ENCODE measurements around the gene FAM171A1. TPM values are rescaled to one million over a fixed set of nuclear protein-coding genes. Genes with fewer than 3 reads are reported as not detected.

Gene FAM171A1
- total and polyA plus RNA-seq, 2 donors (not counting 1 experiment from before 2014, with no cell fraction given) = 0.09 TPM; not detected in 1

GRCh38 chr10:15223174-15223573 lies 147.9 kb downstream of the FAM171A1 start:
- ChIA-PET POLR2A (no interaction called here), CTCF (interaction anchor here (1.7 kb wide), 1 partner anchor 10 kb away, joined by 3 read pairs; no protein-coding TSS in a partner anchor)
- no peak overlapping the region for H2AFZ ChIP-seq (ENCODE audit: insufficient read depth, low read depth, low read length, poor library complexity, severe bottlenecking)
- WGBS (ENCODE audit: insufficient coverage) = 98% methylated on average over 5 of the region's 6 CpGs
- DNase-seq (no peak), ATAC-seq (ENCODE audit: low read depth) (no peak)
- H3K4me3 Mint-ChIP-seq = no peak overlapping the region
- H3K9ac ChIP-seq (ENCODE audit: low read length) = no peak overlapping the region
- no peaks in the 10 kb centered on the region for H3K27me3 ChIP-seq (replicated peaks in 1 of 4; ENCODE audit: control extremely low read depth in 1 of 4, control insufficient read depth in 3 of 4, insufficient read depth in 4 of 4, low read length in 3 of 4)
- no peak overlapping the region for H3K27ac Mint-ChIP-seq
- intact Hi-C loops (cut with micrococcal nuclease) = no loop called here
- H3K4me1 ChIP-seq (ENCODE audit: control insufficient read depth in 2 of 2, insufficient read depth in 2 of 2, low read length in 2 of 2) = no peaks in the 10 kb centered on the region
- TF ChIP-seq EZH2 (IDR thresholded peaks at IDR 0.05; ENCODE audit: borderline replicate concordance, insufficient read depth, low read depth, low read length, poor library complexity, severe bottlenecking) (no peak), CTCF (IDR thresholded peaks at IDR 0.05) (no peak)
- H4K20me1 ChIP-seq (ENCODE audit: control insufficient read depth, insufficient read depth, low read length, poor library complexity, severe bottlenecking) = no peaks in the 10 kb centered on the region
- H3K27ac ChIP-seq (ENCODE audit: low read length in 2 of 2) = no peak overlapping the region
- H3K79me2 ChIP-seq (ENCODE audit: control insufficient read depth, insufficient read depth, low read length) = no peaks in the 10 kb centered on the region
- H3K4me3 ChIP-seq (ENCODE audit: control extremely low read depth in 1 of 5, extremely low read depth in 1 of 5, insufficient read depth in 1 of 5, low read depth in 2 of 5, low read length in 4 of 5) = no peak overlapping the region
- peaks cover 6% of the 10 kb centered on the region for H3K27me3 Mint-ChIP-seq
- H3K4me1 Mint-ChIP-seq = no peaks in the 10 kb centered on the region
- no peaks in the 10 kb centered on the region for H3K36me3 ChIP-seq (replicated peaks in 1 of 2; ENCODE audit: control extremely low read depth in 1 of 2, control insufficient read depth in 1 of 2, extremely low read depth in 1 of 2, insufficient read depth in 2 of 2, low read length in 1 of 2)
- no peaks in the 10 kb centered on the region for H3K9me3 Mint-ChIP-seq (ENCODE audit: insufficient read depth)
- no peak overlapping the region for H3K4me2 ChIP-seq (replicated peaks; ENCODE audit: low read depth, low read length, poor library complexity, severe bottlenecking)
- H3K9me3 ChIP-seq (ENCODE audit: control extremely low read depth in 1 of 3, control insufficient read depth in 2 of 3, insufficient read depth in 1 of 3, low read length in 2 of 3) = peaks cover 0 to 25% (median 4%) of the 10 kb centered on the region in 3 donors

- no peaks in the 10 kb centered on the region for H3K79me2 ChIP-seq (ENCODE audit: control insufficient read depth, insufficient read depth, low read length)
- H3K4me3 ChIP-seq (ENCODE audit: control extremely low read depth in 1 of 5, extremely low read depth in 1 of 5, insufficient read depth in 1 of 5, low read depth in 2 of 5, low read length in 4 of 5) = no peak overlapping the region
- ChIA-PET POLR2A (no interaction called here), CTCF (no interaction called here)
- H2AFZ ChIP-seq (ENCODE audit: insufficient read depth, low read depth, low read length, poor library complexity, severe bottlenecking) = no peak overlapping the region
- H3K4me1 ChIP-seq (ENCODE audit: control insufficient read depth in 2 of 2, insufficient read depth in 2 of 2, low read length in 2 of 2) = no peaks in the 10 kb centered on the region
- intact Hi-C loops (cut with micrococcal nuclease) = no loop called here
- Mint-ChIP-seq H3K27me3 (peaks cover 3% of the 10 kb centered on the region), H3K4me1 (no peaks in the 10 kb centered on the region), H3K27ac (no peak overlapping the region), H3K9me3 (ENCODE audit: insufficient read depth) (no peaks in the 10 kb centered on the region), H3K4me3 (no peak overlapping the region)
- WGBS (ENCODE audit: insufficient coverage) = 94% methylated on average over 9 of the region's 10 CpGs
- ATAC-seq (ENCODE audit: low read depth) (no peak), DNase-seq (no peak)
- no peak overlapping the region for H3K4me2 ChIP-seq (replicated peaks; ENCODE audit: low read depth, low read length, poor library complexity, severe bottlenecking)
- H3K27me3 ChIP-seq (replicated peaks in 1 of 4; ENCODE audit: control extremely low read depth in 1 of 4, control insufficient read depth in 3 of 4, insufficient read depth in 4 of 4, low read length in 3 of 4) = no peaks in the 10 kb centered on the region
- no peaks in the 10 kb centered on the region for H3K36me3 ChIP-seq (replicated peaks in 1 of 2; ENCODE audit: control extremely low read depth in 1 of 2, control insufficient read depth in 1 of 2, extremely low read depth in 1 of 2, insufficient read depth in 2 of 2, low read length in 1 of 2)
- no peak for TF ChIP-seq CTCF (IDR thresholded peaks at IDR 0.05)
- no peak for TF ChIP-seq EZH2 (IDR thresholded peaks at IDR 0.05; ENCODE audit: borderline replicate concordance, insufficient read depth, low read depth, low read length, poor library complexity, severe bottlenecking)
- H3K9me3 ChIP-seq (ENCODE audit: control extremely low read depth in 1 of 3, control insufficient read depth in 2 of 3, insufficient read depth in 1 of 3, low read length in 2 of 3) = peaks cover 0 to 25% (median 4%) of the 10 kb centered on the region in 3 donors
- H3K27ac ChIP-seq (ENCODE audit: low read length in 2 of 2) = no peak overlapping the region
- no peaks in the 10 kb centered on the region for H4K20me1 ChIP-seq (ENCODE audit: control insufficient read depth, insufficient read depth, low read length, poor library complexity, severe bottlenecking)
- no peak overlapping the region for H3K9ac ChIP-seq (ENCODE audit: low read length)
Observed at GRCh38 chr10:15222511-15222910, 148.6 kb downstream of the FAM171A1 start.
